Activated CD4-positive, alpha-beta T cell treated with anti-CD3 and anti-CD28 coated beads, Interleukin-2, amount 10 ng/mL, durations not matched to agents 7 days and 5 days (primary cell): ENCODE results near the gene WWTR1. TPM values are rescaled to one million over a fixed set of nuclear protein-coding genes. Genes with fewer than 3 reads are reported as not detected.

Source experiments
- CTCF ChIA-PET: fragments of 350-600 bp; sonication (Branson Sonifier 250); formaldehyde crosslinking; loops from one replicate; lab custom pipeline; 2021; ENCODE audit warnings: antibody characterized with exemption; lab: Charles Lee
- POLR2A ChIA-PET: fragments of 350-600 bp; sonication (Branson Sonifier 250); formaldehyde crosslinking; loops from one replicate; lab custom pipeline; 2021; ENCODE audit warnings: antibody characterized with exemption; lab: Charles Lee
- DNase-seq: peaks from one replicate; pipeline ENCODE4 v3.0.0-alpha.2; 2020
- H3K27ac Mint-ChIP-seq: one replicate; pipeline ENCODE4 v1.8.0; 2021; ENCODE audit warnings: mild to moderate bottlenecking, moderate library complexity, mixed read lengths
- H3K27me3 Mint-ChIP-seq: one replicate; pipeline ENCODE4 v1.8.0; 2021; ENCODE audit warnings: mixed read lengths
- H3K36me3 Mint-ChIP-seq: one replicate; pipeline ENCODE4 v1.8.0; 2021; ENCODE audit warnings: low read depth, mixed read lengths
- H3K4me1 Mint-ChIP-seq: one replicate; pipeline ENCODE4 v1.8.0; 2021; ENCODE audit warnings: mixed read lengths
- H3K4me3 Mint-ChIP-seq: one replicate; pipeline ENCODE4 v1.8.0; 2021; ENCODE audit warnings: mild to moderate bottlenecking, moderate library complexity, mixed read lengths
- H3K9me3 Mint-ChIP-seq: one replicate; pipeline ENCODE4 v1.8.0; 2021; ENCODE audit warnings: mixed read lengths
- total RNA-seq, 2 experiments: library from RNA; stranded (reverse); gene quantifications; one replicate each; pipeline ENCODE4 v1.2.3, GENCODE V29; 2021

The WWTR1 gene
- total RNA-seq, 2 experiments from 2014 or later: 0.27 to 0.77 TPM

DNA sequence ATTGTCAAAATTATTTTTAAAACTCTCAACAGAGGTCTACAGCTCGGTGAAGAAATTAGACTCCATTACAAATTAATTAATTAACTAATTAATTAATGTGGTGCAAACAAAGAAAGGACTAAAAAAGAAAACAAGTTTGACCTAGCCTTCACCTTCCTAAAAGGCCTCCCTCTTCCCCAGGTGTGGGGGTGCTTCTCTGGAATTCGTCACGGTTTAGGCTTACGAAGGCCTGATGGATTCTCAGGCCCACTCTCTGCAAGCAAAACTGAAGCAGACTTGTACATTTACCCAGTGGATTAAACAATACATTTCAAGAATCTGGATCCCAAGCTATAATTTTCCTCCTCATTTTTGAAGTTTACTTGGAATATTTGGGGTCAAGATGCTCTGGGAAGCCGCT is 94.7 kb downstream of the WWTR1 start:
- no peaks in the 10 kb centered on the region for H3K9me3 Mint-ChIP-seq
- no peak overlapping the region for H3K27ac Mint-ChIP-seq
- peaks cover 22% of the 10 kb centered on the region for H3K27me3 Mint-ChIP-seq
- ChIA-PET POLR2A (no interaction called here), CTCF (interaction anchor here (1.1 kb wide), 1 partner anchor 250 kb away, joined by 3 read pairs; no protein-coding TSS in a partner anchor)
- H3K4me1 Mint-ChIP-seq: no peaks in the 10 kb centered on the region
- no peak for DNase-seq
- no peaks in the 10 kb centered on the region for H3K36me3 Mint-ChIP-seq
- H3K4me3 Mint-ChIP-seq: no peak overlapping the region

DNA sequence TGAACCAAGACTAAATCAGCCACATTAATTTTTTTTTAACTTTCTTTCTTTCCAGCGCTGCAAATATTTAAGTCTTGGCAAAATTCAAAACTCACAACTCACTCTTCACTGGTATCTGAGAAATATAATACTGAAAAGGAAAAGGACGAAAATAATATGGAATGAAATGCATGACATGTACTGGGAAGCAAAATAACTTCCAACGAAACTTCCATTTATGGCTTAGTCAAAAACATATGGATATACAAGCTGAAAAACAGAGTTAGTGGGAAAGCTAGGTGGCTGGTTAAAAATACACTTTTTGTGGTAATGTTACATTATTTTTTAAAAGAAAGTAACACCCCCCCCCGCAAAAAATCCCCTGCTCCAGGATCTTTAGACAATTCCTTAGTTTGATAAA is 97.2 kb downstream of the WWTR1 start:
- peaks cover 20% of the 10 kb centered on the region for H3K27me3 Mint-ChIP-seq
- ChIA-PET CTCF (interaction anchor here (0.7 kb wide), 1 partner anchor 68 kb away, joined by 3 read pairs; no protein-coding TSS in a partner anchor), POLR2A (no interaction called here)
- no peak overlapping the region for H3K4me3 Mint-ChIP-seq
- no peak for DNase-seq
- no peaks in the 10 kb centered on the region for H3K36me3 Mint-ChIP-seq
- H3K9me3 Mint-ChIP-seq: no peaks in the 10 kb centered on the region
- H3K27ac Mint-ChIP-seq: no peak overlapping the region
- no peaks in the 10 kb centered on the region for H3K4me1 Mint-ChIP-seq

DNA sequence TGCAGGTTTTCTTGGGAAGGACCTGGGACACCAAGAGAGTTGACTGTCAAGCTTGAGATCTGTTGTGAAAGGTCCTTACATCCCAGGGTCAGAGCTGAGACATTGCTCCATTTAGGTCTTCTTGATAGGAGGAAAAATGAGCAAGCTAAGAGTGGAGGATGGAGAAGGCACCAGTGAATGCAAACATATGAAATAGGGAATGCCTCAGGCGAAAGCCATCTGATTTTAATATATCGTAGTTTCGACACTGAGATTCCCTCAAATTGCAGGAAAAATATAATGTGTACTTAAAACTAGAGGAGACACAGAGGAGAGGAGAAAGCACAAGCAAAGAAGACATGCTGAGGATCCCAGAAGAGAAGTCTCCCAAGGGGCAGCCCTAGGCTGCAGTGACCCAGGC is 97.8 kb downstream of the WWTR1 start:
- Mint-ChIP-seq H3K9me3 (no peaks in the 10 kb centered on the region), H3K27ac (no peak overlapping the region), H3K27me3 (peaks cover 21% of the 10 kb centered on the region), H3K4me3 (no peak overlapping the region), H3K36me3 (no peaks in the 10 kb centered on the region), H3K4me1 (no peaks in the 10 kb centered on the region)
- CTCF ChIA-PET: interaction anchor here (0.7 to 1.5 kb wide), 3 partner anchors 9 to 69 kb away, joined by 3 to 4 read pairs (median 4); no protein-coding TSS in a partner anchor
- POLR2A ChIA-PET: no interaction called here
- DNase-seq: no peak

DNA sequence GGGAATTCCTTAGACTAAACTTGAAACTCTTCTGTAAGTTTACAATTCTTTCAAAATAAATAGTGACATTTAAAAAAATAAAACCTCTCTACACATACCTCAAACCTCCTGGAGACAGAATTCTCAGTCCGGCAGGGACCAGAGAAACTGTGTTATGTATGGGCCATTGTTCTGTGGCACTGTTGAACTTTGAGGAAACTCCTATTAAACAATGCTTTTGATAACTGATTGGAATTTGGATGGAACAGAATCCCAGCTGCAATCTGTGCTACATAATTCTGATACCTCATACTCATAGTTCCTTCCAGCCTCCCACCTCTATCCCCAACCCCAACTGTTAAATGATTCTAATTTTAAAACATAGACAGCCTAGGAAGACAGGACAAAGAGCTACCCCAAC is 98.3 kb downstream of the WWTR1 start:
- DNase-seq: no peak
- Mint-ChIP-seq H3K9me3 (no peaks in the 10 kb centered on the region), H3K27me3 (peaks cover 21% of the 10 kb centered on the region), H3K36me3 (no peaks in the 10 kb centered on the region), H3K4me3 (no peak overlapping the region), H3K4me1 (no peaks in the 10 kb centered on the region), H3K27ac (no peak overlapping the region)
- CTCF ChIA-PET: interaction anchor here (0.7 to 1.5 kb wide), 2 partner anchors 9 to 28 kb away, joined by 4 read pairs; no protein-coding TSS in a partner anchor
- POLR2A ChIA-PET: no interaction called here

DNA sequence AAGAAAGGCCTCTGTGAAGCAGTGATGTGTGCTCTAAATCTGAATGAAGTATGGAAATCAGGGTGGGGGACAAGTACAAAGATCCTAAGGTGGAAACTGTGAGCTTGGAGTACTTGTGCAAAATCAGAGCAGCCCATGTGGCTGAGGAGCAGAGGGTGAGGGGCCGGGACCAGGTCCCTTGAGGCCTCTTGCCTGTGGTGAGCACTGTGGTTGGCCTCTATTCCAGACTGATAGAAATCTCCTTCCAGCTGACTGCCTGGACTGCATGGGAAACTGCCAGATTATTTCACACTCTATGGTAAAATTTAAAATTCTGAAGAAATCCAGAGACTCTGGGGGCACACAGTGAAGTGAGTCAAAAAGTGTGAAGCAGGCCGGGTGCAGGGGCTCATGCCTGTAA is 101.9 kb downstream of the WWTR1 start:
- H3K27ac Mint-ChIP-seq: no peak overlapping the region
- no peak for DNase-seq
- peaks cover 22% of the 10 kb centered on the region for H3K27me3 Mint-ChIP-seq
- H3K36me3 Mint-ChIP-seq: no peaks in the 10 kb centered on the region
- POLR2A ChIA-PET: no interaction called here
- H3K4me3 Mint-ChIP-seq: no peak overlapping the region
- no peaks in the 10 kb centered on the region for H3K4me1 Mint-ChIP-seq
- H3K9me3 Mint-ChIP-seq: no peaks in the 10 kb centered on the region
- CTCF ChIA-PET: interaction anchor here (1.0 kb wide), 1 partner anchor 14 kb away, joined by 3 read pairs; no protein-coding TSS in a partner anchor

DNA sequence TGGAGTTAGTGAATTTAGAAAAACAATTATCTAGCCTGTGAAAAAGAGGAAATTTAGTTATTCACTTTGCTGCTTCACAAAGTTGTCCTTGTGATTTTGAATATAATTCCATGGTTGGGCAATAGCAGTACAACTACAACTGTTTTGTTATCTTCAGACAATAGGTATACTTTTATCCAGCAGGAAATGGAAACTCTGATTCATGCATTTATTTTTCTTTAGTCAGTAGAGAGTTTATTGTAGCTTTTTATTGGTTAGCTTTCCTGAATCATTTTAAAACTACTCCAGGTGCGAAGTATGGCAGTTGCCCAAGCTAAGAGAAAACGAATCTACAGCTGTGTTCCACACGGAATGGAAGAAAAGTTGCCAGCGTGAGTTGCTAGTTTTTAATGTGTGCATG is 103.0 kb downstream of the WWTR1 start:
- POLR2A ChIA-PET: no interaction called here
- no peaks in the 10 kb centered on the region for H3K36me3 Mint-ChIP-seq
- H3K4me3 Mint-ChIP-seq: no peak overlapping the region
- H3K27ac Mint-ChIP-seq: no peak overlapping the region
- H3K27me3 Mint-ChIP-seq: peaks cover 22% of the 10 kb centered on the region
- no peak for DNase-seq
- CTCF ChIA-PET: no interaction called here
- H3K4me1 Mint-ChIP-seq: no peaks in the 10 kb centered on the region
- no peaks in the 10 kb centered on the region for H3K9me3 Mint-ChIP-seq

DNA sequence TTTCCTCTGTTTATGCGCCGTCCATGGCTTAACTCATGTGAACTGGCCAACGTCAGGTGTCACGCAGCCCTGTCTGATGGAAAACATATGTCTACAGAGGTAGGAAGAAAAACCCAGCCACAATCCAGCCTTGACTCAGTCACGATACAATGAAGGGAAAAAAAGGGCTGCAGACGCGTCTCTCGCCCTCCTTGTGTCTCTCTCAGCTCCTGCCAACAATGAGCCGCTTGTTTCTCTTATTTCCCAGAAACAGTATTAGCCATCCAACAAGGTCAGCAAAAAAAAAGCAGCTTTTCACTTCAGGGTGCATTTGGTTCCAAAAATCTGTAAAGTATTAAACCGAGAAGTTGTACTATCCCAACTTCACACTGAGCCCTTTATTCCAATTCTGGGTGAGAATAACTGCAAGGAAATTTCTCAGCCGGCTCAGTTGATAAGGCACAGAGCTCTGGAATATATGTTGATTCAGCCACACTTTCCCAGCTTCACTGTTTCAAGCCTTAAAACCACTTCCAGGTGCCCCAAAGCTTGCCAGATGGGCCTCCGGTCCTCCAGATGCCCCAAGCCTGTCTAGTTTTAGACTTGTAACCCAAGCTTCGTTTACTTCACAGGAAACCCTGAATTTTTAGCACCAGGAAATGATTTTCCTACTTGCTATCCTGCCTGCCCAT is 103.9 kb downstream of the WWTR1 start:
- POLR2A ChIA-PET: interaction anchor here (0.7 kb wide), 1 partner anchor 702 kb away, joined by 15 read pairs; no protein-coding TSS in a partner anchor
- H3K27me3 Mint-ChIP-seq: peaks cover 26% of the 10 kb centered on the region
- no peak for DNase-seq
- no peaks in the 10 kb centered on the region for H3K9me3 Mint-ChIP-seq
- no peak overlapping the region for H3K4me3 Mint-ChIP-seq
- H3K36me3 Mint-ChIP-seq: no peaks in the 10 kb centered on the region
- H3K4me1 Mint-ChIP-seq: no peaks in the 10 kb centered on the region
- no peak overlapping the region for H3K27ac Mint-ChIP-seq
- CTCF ChIA-PET: no interaction called here

DNA sequence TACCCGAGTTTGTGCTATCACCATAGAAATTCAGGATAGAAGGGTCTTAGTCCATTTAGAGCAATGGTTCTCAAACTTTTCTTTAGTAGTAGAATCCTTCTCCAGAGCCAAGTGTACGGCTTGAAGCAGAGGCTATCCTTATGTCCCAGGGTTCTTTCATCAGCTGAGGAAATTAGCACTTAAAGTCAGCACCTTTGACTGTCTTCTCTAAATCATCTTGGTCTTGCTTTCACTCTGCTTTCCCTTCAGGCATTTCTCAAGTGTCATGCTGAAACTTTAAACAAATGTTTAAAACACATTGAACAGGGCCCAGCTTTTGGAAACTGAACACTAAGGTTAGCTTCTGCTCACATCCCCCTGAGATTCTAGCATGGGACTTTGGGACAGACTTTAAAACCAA is 105.1 kb downstream of the WWTR1 start:
- Mint-ChIP-seq H3K4me3 (no peak overlapping the region), H3K36me3 (no peaks in the 10 kb centered on the region), H3K9me3 (no peaks in the 10 kb centered on the region), H3K27me3 (peaks cover 20% of the 10 kb centered on the region), H3K4me1 (no peaks in the 10 kb centered on the region), H3K27ac (no peak overlapping the region)
- DNase-seq: no peak
- POLR2A ChIA-PET: no interaction called here
- CTCF ChIA-PET: no interaction called here

DNA sequence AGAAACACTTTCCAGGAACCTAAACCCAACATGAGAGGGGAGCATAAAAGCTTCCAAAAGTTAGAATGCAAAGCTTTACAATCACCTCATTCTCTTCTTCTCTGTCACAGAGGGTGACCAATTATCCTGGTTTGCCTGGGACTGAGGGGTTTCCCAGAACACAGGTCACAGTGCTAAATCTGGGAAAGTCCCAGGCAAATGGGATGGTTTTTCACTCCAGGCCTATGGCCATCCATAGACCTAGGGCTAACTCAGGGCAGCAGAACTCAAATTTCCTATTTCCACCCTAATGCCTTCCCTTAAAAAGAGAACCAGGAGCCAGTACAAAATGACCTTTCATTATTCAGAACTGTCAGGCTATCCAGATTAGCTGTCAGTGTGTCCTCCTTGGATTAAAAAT is 106.3 kb downstream of the WWTR1 start:
- Mint-ChIP-seq H3K27me3 (peaks cover 19% of the 10 kb centered on the region), H3K4me3 (no peak overlapping the region), H3K36me3 (no peaks in the 10 kb centered on the region), H3K9me3 (no peaks in the 10 kb centered on the region), H3K27ac (no peak overlapping the region), H3K4me1 (no peaks in the 10 kb centered on the region)
- DNase-seq: no peak
- CTCF ChIA-PET: no interaction called here
- POLR2A ChIA-PET: no interaction called here

DNA sequence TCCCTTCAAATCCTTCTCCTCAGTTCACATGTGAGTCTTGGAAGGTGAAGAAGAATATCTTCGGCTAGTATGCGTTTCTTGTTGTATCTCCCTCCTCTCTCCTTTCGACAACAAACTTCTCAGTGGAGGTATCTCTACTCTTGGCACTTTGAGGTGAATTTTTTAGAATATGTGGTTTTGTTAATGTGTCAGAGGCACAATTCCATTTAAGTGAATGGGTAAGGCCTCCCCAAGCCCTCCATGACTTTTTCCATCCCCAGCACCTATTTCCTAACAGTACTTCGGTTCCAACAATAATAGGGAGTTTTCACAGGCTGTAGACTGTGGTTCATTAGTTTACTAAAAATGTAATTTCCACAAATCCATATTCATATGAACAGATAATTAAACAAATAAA is 109.2 kb downstream of the WWTR1 start:
- no peaks in the 10 kb centered on the region for H3K4me1 Mint-ChIP-seq
- no peaks in the 10 kb centered on the region for H3K36me3 Mint-ChIP-seq
- no peak overlapping the region for H3K4me3 Mint-ChIP-seq
- no peak overlapping the region for H3K27ac Mint-ChIP-seq
- no peak for DNase-seq
- H3K9me3 Mint-ChIP-seq: no peaks in the 10 kb centered on the region
- POLR2A ChIA-PET: no interaction called here
- peaks cover 15% of the 10 kb centered on the region for H3K27me3 Mint-ChIP-seq
- CTCF ChIA-PET: no interaction called here

DNA sequence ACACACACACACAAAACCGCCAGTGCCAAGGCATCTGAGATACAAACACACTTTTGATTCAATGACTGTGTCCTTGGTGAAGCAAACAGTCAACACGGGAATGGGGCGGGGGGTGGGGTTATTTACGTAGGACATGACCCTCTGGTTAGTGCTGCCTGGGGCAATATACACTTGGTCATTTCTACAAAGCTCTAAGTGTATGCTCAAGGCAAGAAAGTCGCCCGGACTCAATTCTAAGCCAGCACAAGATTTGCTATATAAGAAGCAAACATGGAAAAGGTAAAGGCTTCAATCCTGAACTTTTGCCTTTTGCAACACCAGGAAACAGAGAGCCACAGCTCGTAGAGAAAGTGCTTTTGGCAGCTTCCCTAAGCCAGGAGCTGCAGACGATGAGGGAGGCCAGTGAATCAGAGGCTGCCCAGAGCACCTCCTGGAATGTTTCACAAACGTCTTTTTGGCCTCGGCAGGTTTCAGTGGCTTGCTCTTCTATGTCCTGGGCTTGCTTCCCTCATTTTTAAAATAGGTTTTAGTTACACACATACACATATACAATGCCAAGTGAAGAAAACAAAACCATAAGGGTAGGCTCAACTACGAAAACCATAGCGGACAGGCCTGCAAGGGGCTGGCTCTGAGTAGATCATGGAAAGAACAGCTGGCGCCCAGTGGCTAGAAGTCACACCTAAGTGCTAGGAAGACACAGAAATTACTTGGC is 109.7 kb downstream of the WWTR1 start:
- H3K4me1 Mint-ChIP-seq: no peaks in the 10 kb centered on the region
- POLR2A ChIA-PET: no interaction called here
- no peaks in the 10 kb centered on the region for H3K9me3 Mint-ChIP-seq
- no peak for DNase-seq
- H3K4me3 Mint-ChIP-seq: no peak overlapping the region
- H3K27me3 Mint-ChIP-seq: peaks cover 15% of the 10 kb centered on the region
- H3K27ac Mint-ChIP-seq: no peak overlapping the region
- no peaks in the 10 kb centered on the region for H3K36me3 Mint-ChIP-seq
- CTCF ChIA-PET: no interaction called here

DNA sequence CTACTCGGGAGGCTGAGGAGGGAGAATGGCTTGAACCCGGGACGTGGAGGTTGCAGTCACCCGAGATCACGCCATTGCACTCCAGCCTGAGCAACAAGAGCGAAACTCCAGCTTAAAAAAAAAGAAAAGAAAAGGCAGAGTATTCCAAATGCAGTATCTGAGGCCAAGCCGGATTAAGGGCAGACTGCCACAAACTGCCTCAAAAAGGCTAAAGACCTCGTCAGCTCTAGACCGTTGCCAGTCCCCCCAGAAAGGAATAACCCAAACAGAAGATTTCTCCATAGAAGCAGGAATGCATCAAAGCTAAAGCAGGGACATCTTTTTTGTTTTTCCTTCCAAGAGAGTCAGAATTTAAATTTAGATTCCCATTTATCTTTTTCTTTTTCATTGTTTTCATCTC is 110.4 kb downstream of the WWTR1 start:
- CTCF ChIA-PET: interaction anchor here (0.6 kb wide), 1 partner anchor 368 kb away, joined by 3 read pairs; no protein-coding TSS in a partner anchor
- no peak overlapping the region for H3K27ac Mint-ChIP-seq
- H3K4me1 Mint-ChIP-seq: no peaks in the 10 kb centered on the region
- DNase-seq: no peak
- H3K4me3 Mint-ChIP-seq: no peak overlapping the region
- peaks cover 14% of the 10 kb centered on the region for H3K27me3 Mint-ChIP-seq
- POLR2A ChIA-PET: no interaction called here
- H3K9me3 Mint-ChIP-seq: no peaks in the 10 kb centered on the region
- H3K36me3 Mint-ChIP-seq: no peaks in the 10 kb centered on the region

DNA sequence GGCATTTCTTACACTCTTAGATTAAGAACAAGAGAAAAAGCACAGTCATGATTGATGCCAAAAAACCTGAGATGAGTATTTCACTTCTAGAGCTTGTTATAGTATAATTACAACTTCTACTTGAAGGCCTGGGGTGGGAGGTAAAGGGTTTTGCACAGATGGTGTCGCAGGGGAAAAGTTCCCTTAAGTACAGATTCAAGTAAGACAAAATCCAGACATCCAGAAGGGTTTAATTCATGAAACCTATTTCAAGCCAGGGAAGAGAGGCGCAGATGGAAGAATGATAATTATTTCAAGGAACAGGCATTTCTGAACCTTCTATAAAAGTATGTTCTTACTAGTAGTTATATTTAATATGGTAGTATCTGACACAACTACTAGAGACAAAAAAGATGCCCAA is 112.8 kb downstream of the WWTR1 start:
- Mint-ChIP-seq H3K4me3 (no peak overlapping the region), H3K4me1 (no peaks in the 10 kb centered on the region), H3K36me3 (no peaks in the 10 kb centered on the region), H3K27ac (no peak overlapping the region), H3K27me3 (peaks cover 14% of the 10 kb centered on the region), H3K9me3 (no peaks in the 10 kb centered on the region)
- no peak for DNase-seq
- POLR2A ChIA-PET: no interaction called here
- CTCF ChIA-PET: no interaction called here
